ENCODE results near the gene BCAS4.

The BCAS4 gene

DNA sequence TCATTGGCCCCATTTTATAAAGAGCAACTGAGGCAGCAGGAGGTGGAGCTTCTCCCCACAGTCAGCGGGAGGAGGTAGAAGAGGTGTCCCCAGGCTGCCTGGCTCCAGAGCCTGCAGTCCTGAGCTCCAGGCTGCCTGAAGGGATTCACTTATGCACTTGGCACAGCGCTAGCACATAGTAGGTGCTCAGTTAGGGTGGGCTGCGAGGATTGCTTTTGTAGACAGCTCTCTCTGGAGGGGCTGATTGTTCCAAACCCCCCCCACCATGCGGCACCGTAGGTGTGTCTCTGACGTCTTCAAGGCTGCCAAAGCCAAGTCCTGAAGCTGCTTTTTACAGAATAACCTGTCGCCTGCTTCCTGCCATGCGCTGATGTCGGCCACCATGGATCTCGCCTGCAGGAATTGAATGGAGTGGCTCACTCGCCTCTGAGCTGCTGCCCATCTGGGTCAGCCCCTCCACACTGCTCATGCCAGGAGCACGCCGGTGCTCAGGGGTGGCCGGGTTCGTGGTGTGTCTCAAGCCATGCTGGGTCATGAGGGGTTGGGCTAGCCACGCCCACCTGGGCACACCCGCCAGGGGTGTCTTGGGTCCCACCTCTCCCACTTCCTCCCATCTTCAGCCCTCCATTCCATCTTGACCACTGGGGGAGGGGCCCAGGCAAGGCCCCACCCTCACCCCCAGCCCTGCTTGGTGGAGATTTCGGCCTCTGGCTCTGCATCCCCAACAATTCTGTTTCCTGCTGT lies 59.8 kb downstream of the BCAS4 start:
- Histone ChIP-seq H3K4me3 (ENCODE audit: low read depth in 1 of 2, low read length in 2 of 2) (no peak overlapping the region), H3K27me3 (ENCODE audit: control insufficient read depth in 1 of 2, insufficient read depth in 2 of 2, low read length in 2 of 2) (no peaks in the 10 kb centered on the region), H3K9me3 (ENCODE audit: low read length) (no peaks in the 10 kb centered on the region), H3K27ac (ENCODE audit: low read depth, low read length) (no peak overlapping the region), H3K9ac (ENCODE audit: low read length) (no peak overlapping the region), H3K4me1 (ENCODE audit: insufficient read depth, low read length) (no peaks in the 10 kb centered on the region), H3K36me3 (ENCODE audit: insufficient read depth, low read length) (no peaks in the 10 kb centered on the region)

DNA sequence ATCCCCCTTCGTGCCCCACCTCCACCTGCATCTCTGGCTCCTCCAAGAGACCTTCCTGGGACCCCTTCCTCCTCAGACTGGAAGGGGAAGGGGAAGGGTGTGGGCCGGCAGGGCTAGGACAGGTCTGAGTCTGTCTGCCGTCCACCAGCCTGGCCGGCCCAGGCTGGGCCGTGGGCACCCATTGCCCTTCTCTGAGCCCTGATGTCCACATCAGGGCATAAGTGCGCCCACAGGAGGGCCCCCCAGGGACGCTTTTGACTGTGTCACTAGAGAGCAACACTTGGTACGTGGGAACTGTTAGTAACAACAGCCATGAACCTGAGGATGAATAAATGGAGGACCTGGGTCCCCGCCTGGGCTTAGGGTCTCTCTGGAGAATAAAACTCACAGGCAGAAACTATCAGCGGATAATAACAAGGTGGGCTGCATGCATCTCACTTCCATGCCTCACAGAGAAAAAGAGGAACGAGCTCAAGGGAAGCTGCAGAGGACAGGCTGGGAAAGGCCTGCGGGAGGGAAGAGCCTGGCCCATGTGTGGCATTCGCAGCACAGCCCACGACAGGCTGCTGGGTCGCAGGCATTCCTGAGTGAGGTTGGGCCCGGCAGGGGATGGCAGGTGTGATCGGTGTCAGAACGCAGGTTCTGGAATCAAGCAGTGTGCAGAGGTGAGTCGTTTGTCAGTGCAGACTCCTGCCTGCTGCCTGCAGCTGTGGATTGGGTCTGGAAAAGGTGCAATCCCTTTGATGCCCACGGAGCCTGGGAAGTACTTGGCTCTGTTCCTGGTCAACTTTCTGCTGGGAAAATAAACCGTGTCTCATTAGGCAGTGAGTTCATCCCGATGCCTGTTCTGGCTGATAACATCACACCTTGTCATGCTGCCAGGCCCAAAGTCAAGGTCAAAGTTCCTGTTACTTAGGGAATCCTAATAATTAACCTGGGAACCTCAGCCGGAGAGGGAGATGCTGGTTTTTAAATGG lies 60.9 kb downstream of the BCAS4 start:
- H3K27me3 ChIP-seq (ENCODE audit: control insufficient read depth in 1 of 2, insufficient read depth in 2 of 2, low read length in 2 of 2): no peaks in the 10 kb centered on the region
- H3K4me1 ChIP-seq (ENCODE audit: insufficient read depth, low read length): no peaks in the 10 kb centered on the region
- H3K4me3 ChIP-seq (ENCODE audit: low read depth in 1 of 2, low read length in 2 of 2): no peak overlapping the region
- no peaks in the 10 kb centered on the region for H3K9me3 ChIP-seq (ENCODE audit: low read length)
- H3K36me3 ChIP-seq (ENCODE audit: insufficient read depth, low read length): no peaks in the 10 kb centered on the region
- H3K27ac ChIP-seq (ENCODE audit: low read depth, low read length): no peak overlapping the region
- H3K9ac ChIP-seq (ENCODE audit: low read length): no peak overlapping the region

DNA sequence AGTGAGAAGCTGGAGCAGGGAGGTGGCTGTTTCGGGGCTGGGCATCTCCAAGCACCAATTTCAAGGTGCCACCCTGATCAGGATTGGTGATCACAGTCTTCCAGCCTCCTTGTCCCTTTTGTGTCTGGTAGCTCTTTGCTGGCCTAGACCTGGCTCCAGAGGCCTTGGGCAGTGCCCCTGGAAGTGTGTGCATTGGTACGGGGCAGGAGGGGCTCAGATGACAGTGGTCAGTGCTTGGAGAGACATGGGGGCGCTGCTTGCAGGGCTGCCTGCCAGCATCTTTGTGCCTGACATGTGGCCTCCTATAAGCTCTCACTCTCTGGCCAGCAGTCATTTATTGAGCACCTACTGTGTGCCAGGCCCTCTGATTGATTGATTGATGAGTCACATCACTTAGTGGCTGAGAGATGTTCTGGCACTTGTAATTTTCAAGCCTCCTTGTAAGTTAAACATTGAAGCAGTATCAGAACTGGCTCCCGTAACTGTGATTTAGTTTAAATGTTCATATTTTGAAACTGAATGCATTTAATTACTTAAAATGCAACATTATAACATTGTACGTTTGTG lies 61.7 kb downstream of the BCAS4 start:
- no peaks in the 10 kb centered on the region for H3K36me3 ChIP-seq (ENCODE audit: insufficient read depth, low read length)

DNA sequence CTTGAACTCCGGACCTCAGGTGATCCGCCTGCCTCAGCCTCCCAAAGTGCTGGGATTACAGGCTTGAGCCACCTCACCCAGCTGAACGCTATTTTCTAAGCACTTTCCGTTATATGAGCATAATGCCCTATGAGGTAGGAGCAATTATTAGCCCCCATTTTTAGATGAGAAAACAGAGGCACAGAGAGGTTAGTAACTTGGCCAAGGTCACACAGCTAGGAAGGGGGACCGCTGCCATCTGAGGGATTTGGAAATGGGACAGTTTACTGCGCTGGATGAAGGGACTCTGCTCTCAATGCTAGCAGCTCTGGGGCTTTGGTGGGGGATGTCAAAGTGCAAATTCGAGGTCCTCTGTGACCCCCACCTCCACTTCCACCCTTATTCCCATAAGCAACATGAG lies 62.5 kb downstream of the BCAS4 start:
- Histone ChIP-seq H3K4me3 (ENCODE audit: low read depth in 1 of 2, low read length in 2 of 2) (no peak overlapping the region), H3K9ac (ENCODE audit: low read length) (no peak overlapping the region), H3K27me3 (ENCODE audit: control insufficient read depth in 1 of 2, insufficient read depth in 2 of 2, low read length in 2 of 2) (no peaks in the 10 kb centered on the region), H3K36me3 (ENCODE audit: insufficient read depth, low read length) (no peaks in the 10 kb centered on the region), H3K4me1 (ENCODE audit: insufficient read depth, low read length) (no peaks in the 10 kb centered on the region), H3K9me3 (ENCODE audit: low read length) (no peaks in the 10 kb centered on the region), H3K27ac (ENCODE audit: low read depth, low read length) (no peak overlapping the region)

More for the DNA sequence above, 61.7 kb downstream of the BCAS4 start:
- Histone ChIP-seq H3K27ac (ENCODE audit: low read depth, low read length) (no peak overlapping the region), H3K27me3 (ENCODE audit: control insufficient read depth in 1 of 2, insufficient read depth in 2 of 2, low read length in 2 of 2) (no peaks in the 10 kb centered on the region), H3K4me3 (ENCODE audit: low read depth in 1 of 2, low read length in 2 of 2) (no peak overlapping the region), H3K9ac (ENCODE audit: low read length) (no peak overlapping the region), H3K9me3 (ENCODE audit: low read length) (no peaks in the 10 kb centered on the region), H3K4me1 (ENCODE audit: insufficient read depth, low read length) (no peaks in the 10 kb centered on the region)

DNA sequence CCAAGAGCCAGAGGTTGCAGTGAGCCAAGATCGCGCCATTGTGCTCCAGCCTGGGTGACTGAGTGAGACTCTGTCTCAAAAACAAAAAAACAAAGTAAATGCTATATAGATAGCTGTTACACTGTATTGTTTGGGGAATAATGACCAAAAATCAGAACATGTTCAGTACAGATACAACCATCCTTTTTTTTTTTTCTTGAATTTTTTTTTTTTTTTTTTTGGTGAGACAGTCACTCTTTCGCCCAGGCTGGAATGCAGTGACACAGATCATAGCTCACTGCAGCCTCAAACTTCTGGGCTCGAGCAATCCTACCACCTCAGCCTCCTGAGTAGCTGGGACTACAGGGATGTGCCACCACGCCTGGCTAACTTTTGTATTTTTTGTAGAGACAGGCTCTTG lies 63.7 kb downstream of the BCAS4 start:
- no peak overlapping the region for H3K9ac ChIP-seq (ENCODE audit: low read length)
- no peaks in the 10 kb centered on the region for H3K27me3 ChIP-seq (ENCODE audit: control insufficient read depth in 1 of 2, insufficient read depth in 2 of 2, low read length in 2 of 2)
- no peak overlapping the region for H3K27ac ChIP-seq (ENCODE audit: low read depth, low read length)
- no peak overlapping the region for H3K4me3 ChIP-seq (ENCODE audit: low read depth in 1 of 2, low read length in 2 of 2)
- H3K4me1 ChIP-seq (ENCODE audit: insufficient read depth, low read length): no peaks in the 10 kb centered on the region
- H3K36me3 ChIP-seq (ENCODE audit: insufficient read depth, low read length): no peaks in the 10 kb centered on the region
- no peaks in the 10 kb centered on the region for H3K9me3 ChIP-seq (ENCODE audit: low read length)

DNA sequence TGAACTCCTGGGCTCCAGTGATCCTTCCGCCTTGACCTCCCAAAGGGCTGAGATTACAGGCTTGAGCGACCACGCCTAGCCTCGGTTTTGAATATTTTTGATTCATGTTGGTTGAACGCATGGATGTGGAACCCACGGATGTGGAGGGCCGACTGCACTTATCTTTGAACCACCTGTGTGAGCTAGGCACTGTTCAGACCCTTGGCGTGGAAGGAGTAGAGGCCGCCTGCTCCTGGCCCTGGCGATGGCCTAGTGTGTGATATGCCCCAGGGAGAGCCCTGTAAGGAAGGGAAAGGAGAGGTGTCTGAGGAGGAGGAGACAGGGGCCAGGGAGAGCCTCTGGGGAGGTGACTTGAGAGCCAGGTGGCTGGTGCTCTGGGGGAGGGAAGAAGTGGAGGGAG lies 64.3 kb downstream of the BCAS4 start:
- H3K4me1 ChIP-seq (ENCODE audit: insufficient read depth, low read length): no peaks in the 10 kb centered on the region
- no peaks in the 10 kb centered on the region for H3K36me3 ChIP-seq (ENCODE audit: insufficient read depth, low read length)
- no peaks in the 10 kb centered on the region for H3K27me3 ChIP-seq (ENCODE audit: control insufficient read depth in 1 of 2, insufficient read depth in 2 of 2, low read length in 2 of 2)
- H3K9me3 ChIP-seq (ENCODE audit: low read length): no peaks in the 10 kb centered on the region
- no peak overlapping the region for H3K4me3 ChIP-seq (ENCODE audit: low read depth in 1 of 2, low read length in 2 of 2)
- H3K9ac ChIP-seq (ENCODE audit: low read length): no peak overlapping the region
- H3K27ac ChIP-seq (ENCODE audit: low read depth, low read length): no peak overlapping the region

DNA sequence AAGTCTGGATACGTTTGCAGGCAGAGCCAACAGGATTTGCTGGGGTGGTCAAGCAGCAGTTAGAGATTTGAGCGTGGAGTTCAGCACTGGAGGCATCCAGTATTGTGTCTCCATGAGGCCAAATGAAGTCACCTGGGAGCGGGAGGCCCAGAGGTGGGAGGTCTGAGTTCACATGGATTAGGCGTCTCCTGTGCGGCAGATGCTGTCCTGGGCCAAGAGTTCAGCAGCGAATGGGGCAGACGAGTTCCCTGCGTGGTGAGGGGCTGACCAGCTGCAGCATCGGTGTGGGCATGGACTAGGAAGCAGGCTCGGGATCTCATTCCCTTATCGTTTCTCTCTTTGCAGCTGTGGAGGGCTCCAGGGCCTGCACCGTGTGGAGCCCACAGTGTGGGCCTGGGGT lies 66.2 kb downstream of the BCAS4 start:
- Histone ChIP-seq H3K9ac (ENCODE audit: low read length) (no peak overlapping the region), H3K4me1 (ENCODE audit: insufficient read depth, low read length) (no peaks in the 10 kb centered on the region), H3K36me3 (ENCODE audit: insufficient read depth, low read length) (no peaks in the 10 kb centered on the region), H3K9me3 (ENCODE audit: low read length) (no peaks in the 10 kb centered on the region), H3K27me3 (ENCODE audit: control insufficient read depth in 1 of 2, insufficient read depth in 2 of 2, low read length in 2 of 2) (no peaks in the 10 kb centered on the region), H3K27ac (ENCODE audit: low read depth, low read length) (no peak overlapping the region), H3K4me3 (ENCODE audit: low read depth in 1 of 2, low read length in 2 of 2) (no peak overlapping the region)

DNA sequence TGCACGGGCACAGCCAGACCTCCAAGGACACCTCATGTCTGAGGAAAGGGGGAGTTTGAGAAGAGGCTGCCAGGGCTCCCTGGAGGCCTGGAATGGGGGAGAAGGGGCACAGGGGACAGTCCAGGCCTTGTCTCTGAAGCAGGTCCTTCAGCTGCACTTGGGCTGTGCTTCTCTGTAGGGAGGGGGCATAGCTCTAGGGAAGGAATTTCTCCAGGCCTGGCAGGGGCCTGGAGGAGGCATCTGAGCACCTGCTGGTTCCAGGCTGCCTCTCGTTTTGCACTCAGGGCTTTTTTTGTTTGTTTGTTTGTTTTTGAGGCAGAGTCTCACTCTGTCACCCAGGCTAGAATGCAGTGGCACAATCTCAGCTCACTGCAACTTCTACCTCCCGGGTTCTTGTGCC lies 67.7 kb downstream of the BCAS4 start:
- no peaks in the 10 kb centered on the region for H3K36me3 ChIP-seq (ENCODE audit: insufficient read depth, low read length)
- H3K9me3 ChIP-seq (ENCODE audit: low read length): no peaks in the 10 kb centered on the region
- no peaks in the 10 kb centered on the region for H3K4me1 ChIP-seq (ENCODE audit: insufficient read depth, low read length)
- H3K9ac ChIP-seq (ENCODE audit: low read length): no peak overlapping the region
- no peak overlapping the region for H3K27ac ChIP-seq (ENCODE audit: low read depth, low read length)
- no peak overlapping the region for H3K4me3 ChIP-seq (ENCODE audit: low read depth in 1 of 2, low read length in 2 of 2)
- no peaks in the 10 kb centered on the region for H3K27me3 ChIP-seq (ENCODE audit: control insufficient read depth in 1 of 2, insufficient read depth in 2 of 2, low read length in 2 of 2)

DNA sequence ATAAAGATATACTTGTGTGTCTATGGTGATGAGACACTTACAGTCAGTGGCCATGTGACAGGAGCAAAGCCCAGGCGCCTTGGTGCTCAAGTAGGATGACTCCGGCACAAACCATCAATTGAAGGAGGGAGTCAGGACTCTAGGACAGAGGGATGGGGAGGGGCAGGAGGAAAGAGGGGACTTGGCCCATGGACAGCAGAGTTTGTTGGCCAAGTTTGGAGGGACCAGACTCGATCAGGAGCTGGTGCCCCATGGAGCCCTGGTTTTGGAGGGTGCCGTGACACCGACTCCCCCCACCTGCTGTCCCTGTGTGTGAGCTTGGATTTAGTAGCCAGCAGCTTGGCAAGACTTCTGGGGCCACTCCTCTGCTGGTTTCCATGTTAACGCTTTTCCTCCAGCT lies 70.3 kb downstream of the BCAS4 start:
- no peaks in the 10 kb centered on the region for H3K27me3 ChIP-seq (ENCODE audit: control insufficient read depth in 1 of 2, insufficient read depth in 2 of 2, low read length in 2 of 2)
- H3K9ac ChIP-seq (ENCODE audit: low read length): no peak overlapping the region
- H3K9me3 ChIP-seq (ENCODE audit: low read length): no peaks in the 10 kb centered on the region
- no peaks in the 10 kb centered on the region for H3K4me1 ChIP-seq (ENCODE audit: insufficient read depth, low read length)
- H3K4me3 ChIP-seq (ENCODE audit: low read depth in 1 of 2, low read length in 2 of 2): no peak overlapping the region
- no peak overlapping the region for H3K27ac ChIP-seq (ENCODE audit: low read depth, low read length)
- no peaks in the 10 kb centered on the region for H3K36me3 ChIP-seq (ENCODE audit: insufficient read depth, low read length)

DNA sequence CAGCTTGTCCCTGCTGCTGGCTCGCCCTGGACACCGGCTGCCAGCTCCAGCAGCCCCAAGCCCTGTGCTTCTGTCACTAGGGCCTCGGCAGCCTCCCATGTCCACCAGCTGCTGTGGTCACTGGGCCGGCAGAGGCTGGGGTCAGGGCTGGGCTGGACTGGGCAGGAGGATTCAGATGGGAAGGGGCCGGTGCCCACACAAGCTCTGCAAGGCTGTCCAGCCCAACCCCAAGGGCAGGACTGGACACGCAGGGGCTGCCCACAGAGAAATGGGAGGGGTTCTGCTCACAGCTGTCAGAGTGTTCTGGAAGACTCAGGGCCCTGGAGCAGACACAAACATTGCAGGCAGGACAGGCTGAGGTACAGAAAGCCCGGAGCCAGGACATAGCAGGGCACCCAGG lies 70.7 kb downstream of the BCAS4 start:
- no peak overlapping the region for H3K27ac ChIP-seq (ENCODE audit: low read depth, low read length)
- H3K4me1 ChIP-seq (ENCODE audit: insufficient read depth, low read length): no peaks in the 10 kb centered on the region
- no peak overlapping the region for H3K9ac ChIP-seq (ENCODE audit: low read length)
- no peaks in the 10 kb centered on the region for H3K36me3 ChIP-seq (ENCODE audit: insufficient read depth, low read length)
- H3K4me3 ChIP-seq (ENCODE audit: low read depth in 1 of 2, low read length in 2 of 2): no peak overlapping the region
- no peaks in the 10 kb centered on the region for H3K27me3 ChIP-seq (ENCODE audit: control insufficient read depth in 1 of 2, insufficient read depth in 2 of 2, low read length in 2 of 2)
- H3K9me3 ChIP-seq (ENCODE audit: low read length): no peaks in the 10 kb centered on the region

DNA sequence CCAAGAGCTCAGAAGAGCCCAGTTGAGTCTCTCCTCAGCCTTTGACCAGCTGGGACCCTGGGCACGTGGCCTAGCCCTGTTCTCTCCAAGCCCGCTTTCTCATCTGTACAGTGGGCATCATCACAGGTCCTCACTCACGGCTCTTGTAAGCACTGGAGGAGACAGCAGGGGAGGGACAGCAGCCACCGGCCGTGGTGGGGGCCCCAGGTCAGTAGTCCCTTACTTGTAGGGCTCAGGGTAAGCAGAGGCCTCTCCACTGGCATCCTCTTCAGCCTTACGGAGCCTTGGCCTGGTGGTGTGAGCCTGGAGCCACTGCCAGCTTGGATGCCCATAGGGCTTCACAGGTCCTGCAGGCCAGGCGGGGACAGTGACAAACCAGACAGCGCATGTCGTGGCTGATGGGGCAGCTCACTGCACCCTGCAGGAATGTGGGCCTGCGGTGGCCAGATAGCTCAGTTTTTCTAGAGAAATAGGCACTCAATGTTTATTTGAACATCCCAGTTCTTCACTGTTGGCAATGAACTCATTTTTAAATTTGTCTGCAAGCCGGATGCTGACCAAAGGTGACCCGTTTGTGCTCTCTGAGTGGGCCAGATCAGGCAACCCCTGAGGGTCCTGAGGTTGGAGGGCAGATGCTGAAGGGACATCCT lies 71.3 kb downstream of the BCAS4 start:
- Histone ChIP-seq H3K4me1 (ENCODE audit: insufficient read depth, low read length) (no peaks in the 10 kb centered on the region), H3K4me3 (ENCODE audit: low read depth in 1 of 2, low read length in 2 of 2) (no peak overlapping the region), H3K9ac (ENCODE audit: low read length) (no peak overlapping the region), H3K36me3 (ENCODE audit: insufficient read depth, low read length) (no peaks in the 10 kb centered on the region), H3K9me3 (ENCODE audit: low read length) (no peaks in the 10 kb centered on the region), H3K27ac (ENCODE audit: low read depth, low read length) (no peak overlapping the region), H3K27me3 (ENCODE audit: control insufficient read depth in 1 of 2, insufficient read depth in 2 of 2, low read length in 2 of 2) (no peaks in the 10 kb centered on the region)
